Fibroblast of mammary gland (primary cell): ENCODE results near the gene RAB39B.
"Not testable (repeated sequence)": the region's sequence is repeated elsewhere in the genome, so short reads cannot be mapped to it uniquely, and the experiment has no call there.

ENCODE experiments used
- DNase-seq: peaks from one replicate; pipeline ENCODE4 v3.0.0-alpha.2; 2010; ENCODE audit warnings: low read depth
- H3K4me3 ChIP-seq: 2 replicates; pipeline ENCODE4 v1.5.1; 2011; ENCODE audit warnings: low read depth, mild to moderate bottlenecking, low read length, moderate library complexity; ENCODE audit not compliant: control insufficient read depth
- TF ChIP-seq, protein P1 (sequence below): conservative IDR thresholded peaks from 2 replicates; pipeline ENCODE4 v1.5.1; 2011; ENCODE audit warnings: low read depth, low read length, inconsistent platforms; ENCODE audit not compliant: control insufficient read depth, insufficient read depth

Gene RAB39B

DNA sequence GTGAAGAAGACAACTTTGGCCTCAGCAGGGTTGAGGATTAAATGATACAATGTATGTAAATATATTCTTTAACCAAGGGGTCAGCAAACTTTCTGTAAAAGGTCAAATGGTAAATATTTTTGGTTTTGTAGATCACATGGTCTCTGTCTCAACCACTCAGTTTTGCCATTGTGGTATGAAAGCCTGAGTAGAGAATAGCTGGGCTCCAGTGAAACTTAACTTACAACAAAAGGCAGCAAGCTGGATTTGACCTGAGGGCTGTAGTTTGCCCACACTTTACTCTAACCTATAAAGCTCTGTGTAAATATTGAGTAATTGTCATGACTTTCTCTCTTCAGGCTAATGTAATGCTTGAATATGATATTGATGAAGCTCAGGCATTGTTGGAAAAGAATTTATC is 28.4 kb downstream of the RAB39B start:
- TF ChIP-seq, protein P1, sequence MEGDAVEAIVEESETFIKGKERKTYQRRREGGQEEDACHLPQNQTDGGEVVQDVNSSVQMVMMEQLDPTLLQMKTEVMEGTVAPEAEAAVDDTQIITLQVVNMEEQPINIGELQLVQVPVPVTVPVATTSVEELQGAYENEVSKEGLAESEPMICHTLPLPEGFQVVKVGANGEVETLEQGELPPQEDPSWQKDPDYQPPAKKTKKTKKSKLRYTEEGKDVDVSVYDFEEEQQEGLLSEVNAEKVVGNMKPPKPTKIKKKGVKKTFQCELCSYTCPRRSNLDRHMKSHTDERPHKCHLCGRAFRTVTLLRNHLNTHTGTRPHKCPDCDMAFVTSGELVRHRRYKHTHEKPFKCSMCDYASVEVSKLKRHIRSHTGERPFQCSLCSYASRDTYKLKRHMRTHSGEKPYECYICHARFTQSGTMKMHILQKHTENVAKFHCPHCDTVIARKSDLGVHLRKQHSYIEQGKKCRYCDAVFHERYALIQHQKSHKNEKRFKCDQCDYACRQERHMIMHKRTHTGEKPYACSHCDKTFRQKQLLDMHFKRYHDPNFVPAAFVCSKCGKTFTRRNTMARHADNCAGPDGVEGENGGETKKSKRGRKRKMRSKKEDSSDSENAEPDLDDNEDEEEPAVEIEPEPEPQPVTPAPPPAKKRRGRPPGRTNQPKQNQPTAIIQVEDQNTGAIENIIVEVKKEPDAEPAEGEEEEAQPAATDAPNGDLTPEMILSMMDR: no peak
- DNase-seq: no peak

DNA sequence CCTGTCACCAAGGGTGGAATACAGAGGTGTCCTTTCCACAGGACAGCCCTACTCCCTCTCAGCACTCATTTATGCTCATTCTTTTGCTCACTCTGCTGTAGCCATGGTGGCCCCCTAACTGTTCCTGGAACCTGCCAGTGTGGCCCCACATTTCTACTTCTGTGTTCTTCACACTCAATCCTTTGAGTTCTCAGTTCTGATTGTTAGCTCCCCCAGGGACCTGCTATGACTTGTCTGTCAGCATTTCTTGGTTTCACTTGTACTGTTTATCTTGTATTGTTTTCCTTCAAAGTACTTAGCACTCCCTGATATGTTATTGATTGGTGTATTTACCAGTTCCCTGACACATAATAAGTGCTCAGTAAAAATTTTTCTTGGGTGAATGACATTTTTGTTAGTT is 33.1 kb downstream of the RAB39B start:
- H3K4me3 ChIP-seq: no peak overlapping the region
- TF ChIP-seq, protein P1: no peak
- DNase-seq: no peak

More for the DNA sequence above, 28.4 kb downstream of the RAB39B start:
- no peak overlapping the region for H3K4me3 ChIP-seq

DNA sequence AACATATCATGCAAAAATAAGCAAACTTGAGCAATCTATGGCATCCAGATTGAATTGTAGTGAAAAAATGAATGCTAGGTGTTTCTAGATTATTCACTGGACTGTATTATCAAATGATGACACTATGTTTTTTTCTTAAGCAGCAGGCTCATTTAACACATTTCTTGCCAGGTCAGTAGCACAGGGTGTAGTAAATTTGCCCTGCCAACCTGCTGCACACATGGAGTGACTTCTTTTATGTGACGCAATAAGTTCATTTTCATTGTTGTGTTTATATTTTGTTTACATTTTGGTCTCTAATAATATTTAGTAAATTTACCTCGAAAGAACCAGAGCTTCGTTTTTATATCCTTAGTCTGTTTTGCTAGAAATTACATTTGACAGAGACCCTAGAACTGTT is 38.5 kb downstream of the RAB39B start:
- TF ChIP-seq, protein P1: no peak
- DNase-seq: no peak
- no peak overlapping the region for H3K4me3 ChIP-seq

DNA sequence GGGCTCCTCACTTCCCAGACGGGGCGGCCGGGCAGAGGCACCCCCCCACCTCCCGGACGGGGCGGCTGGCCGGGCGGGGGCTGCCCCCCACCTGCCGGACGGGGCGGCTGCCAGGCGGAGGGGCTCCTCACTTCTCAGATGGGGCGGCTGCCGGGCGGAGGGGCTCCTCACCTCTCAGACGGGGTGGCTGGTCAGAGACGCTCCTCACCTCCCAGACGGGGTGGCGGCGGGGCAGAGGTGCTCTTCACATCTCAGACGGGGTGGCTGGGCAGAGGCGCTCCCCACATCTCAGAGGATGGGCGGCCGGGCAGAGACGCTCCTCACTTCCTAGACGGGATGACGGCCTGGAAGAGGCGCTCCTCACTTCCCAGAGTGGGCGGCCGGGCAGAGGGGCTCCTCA is 40.5 kb downstream of the RAB39B start:
- DNase-seq, H3K4me3 ChIP-seq: not testable (repeated sequence)

DNA sequence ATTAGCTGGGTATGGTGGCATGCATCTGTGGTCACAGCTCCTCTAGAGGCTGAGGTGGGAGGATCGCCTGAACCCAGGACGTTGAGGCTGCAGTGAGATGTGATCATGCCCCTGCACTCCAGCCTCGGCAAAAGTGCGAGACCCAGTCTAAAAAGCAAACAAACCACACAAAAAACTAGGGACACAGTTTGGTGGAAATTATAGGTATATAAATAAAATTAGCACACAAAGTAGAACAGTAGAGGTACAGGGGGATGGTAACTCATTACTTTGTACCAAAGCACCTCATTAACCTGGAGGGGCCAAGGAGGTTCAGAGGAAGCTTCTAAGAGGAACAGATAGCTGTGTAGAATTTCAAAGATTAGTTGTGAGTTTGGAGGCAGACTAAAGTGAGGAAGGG is 42.9 kb downstream of the RAB39B start:
- no peak for DNase-seq
- no peak overlapping the region for H3K4me3 ChIP-seq
- TF ChIP-seq, protein P1: no peak

DNA sequence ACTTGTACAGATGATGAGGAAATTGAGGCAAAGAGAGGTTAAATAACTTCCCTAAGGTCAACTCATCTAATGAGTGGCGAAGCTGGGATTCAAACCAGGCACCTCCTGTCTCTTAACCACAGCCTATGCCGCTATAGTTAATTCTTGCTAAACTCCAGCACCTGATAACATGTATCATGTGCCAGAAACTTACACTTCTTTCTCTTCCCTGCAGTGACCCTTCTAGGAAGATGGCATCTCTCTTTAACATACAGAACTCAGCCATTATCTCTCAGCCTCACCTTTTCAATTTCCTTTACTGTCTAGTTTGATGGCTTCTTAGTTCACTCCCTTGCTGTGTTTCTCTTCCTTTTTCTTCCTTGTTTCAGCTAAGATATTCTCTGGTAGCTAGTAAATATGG is 45.5 kb downstream of the RAB39B start:
- no peak overlapping the region for H3K4me3 ChIP-seq
- DNase-seq: no peak
- TF ChIP-seq, protein P1: no peak

DNA sequence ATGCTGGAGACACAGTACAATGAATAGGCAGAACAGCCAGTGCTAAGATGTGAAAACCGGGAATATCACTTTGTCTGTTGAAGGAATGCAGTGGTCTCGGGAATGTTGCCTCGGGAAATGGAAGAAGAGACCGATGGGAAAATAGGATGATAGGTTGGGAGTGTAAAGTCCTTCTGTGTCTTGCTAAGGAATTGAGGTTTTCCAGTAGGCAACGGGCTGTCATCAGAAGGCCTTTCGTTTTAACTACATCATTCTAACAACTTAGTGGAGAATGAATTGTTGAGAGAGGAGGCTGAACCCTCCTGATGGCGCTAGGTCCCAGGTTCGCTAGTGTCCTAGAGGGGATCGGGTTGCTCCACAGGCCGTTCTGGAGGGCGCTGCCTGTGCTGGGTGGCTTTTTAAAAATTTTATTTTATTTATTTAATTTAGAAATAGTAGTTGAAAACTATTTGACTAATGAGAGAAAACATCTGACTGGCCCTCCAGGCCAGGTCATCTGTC is 47.3 kb downstream of the RAB39B start:
- H3K4me3 ChIP-seq: peak overlapping the region; percentile 81
- TF ChIP-seq, protein P1: no peak
- DNase-seq: peak; percentile 11
